A172 (cell line): ENCODE measurements around the gene NUP62CL. TPM values are rescaled to one million over a fixed set of nuclear protein-coding genes. Genes with fewer than 3 reads are reported as not detected.
"Not testable (repeated sequence)": the region's sequence is repeated elsewhere in the genome, so short reads cannot be mapped to it uniquely, and the experiment has no call there.

Experiments used
- DNase-seq: peaks from one replicate; pipeline ENCODE4 v3.0.0-alpha.2; 2015; ENCODE audit warnings: low spot score
- total RNA-seq: library from RNA; depleted of rRNA; stranded (reverse); fragments of >200 nt; shearing (Covaris generic); gene quantifications from 2 replicates; pipeline ENCODE4 v1.2.3, GENCODE V29; 2014; rRNA removed

The NUP62CL gene
- 1.4 and 3.8 TPM in 2 replicates for total RNA-seq

- peak; percentile 54 for DNase-seq
These were observed at the start of gene NUP62CL, which contains the start of gene DNAAF6 for GRCh38 chrX:107205770-107206696. Gene NUP62CL (minus strand): TSS chrX:107206433. CDS start chrX:107175146, 31,287 bp downstream. Gene DNAAF6 (plus strand): TSS chrX:107206611. CDS start chrX:107212876, 6,265 bp downstream.

- DNase-seq, result no peak
These were observed 22.2 kb upstream of the NUP62CL start for GRCh38 chrX:107228486-107228819.

- no peak for DNase-seq
These were observed 21.7 kb upstream of the NUP62CL start for GRCh38 chrX:107227780-107228485.

GRCh38 chrX:107226757-107227156, 20.5 kb upstream of the NUP62CL start:
- no peak for DNase-seq

GRCh38 chrX:107213477-107213876, 7.2 kb upstream of the NUP62CL start:
- DNase-seq, result no peak

- DNase-seq, result no peak
These were observed 1.7 kb upstream of the NUP62CL start for GRCh38 chrX:107207943-107208342.

- DNase-seq, result no peak
These were observed 856 bp upstream of the NUP62CL start for GRCh38 chrX:107207089-107207488.

- DNase-seq, result no peak
These were observed 448 bp upstream of the NUP62CL start for GRCh38 chrX:107206697-107207065.

GRCh38 chrX:107204068-107204605, 2.1 kb downstream of the NUP62CL start:
- no peak for DNase-seq

- no peak for DNase-seq
These were observed 6.7 kb downstream of the NUP62CL start for GRCh38 chrX:107199491-107199890.

GRCh38 chrX:107198074-107198473, 8.2 kb downstream of the NUP62CL start:
- not testable (repeated sequence) for DNase-seq

- no peak for DNase-seq
These were observed 8.9 kb downstream of the NUP62CL start for GRCh38 chrX:107197319-107197718.

GRCh38 chrX:107171369-107172102, 34.7 kb downstream of the NUP62CL start:
- DNase-seq, result no peak

GRCh38 chrX:107168712-107169111, 37.5 kb downstream of the NUP62CL start:
- no peak for DNase-seq

GRCh38 chrX:107168257-107168656, 38.0 kb downstream of the NUP62CL start:
- DNase-seq, result no peak

GRCh38 chrX:107167163-107167921, 38.9 kb downstream of the NUP62CL start:
- DNase-seq, result no peak

GRCh38 chrX:107157618-107158017, 48.6 kb downstream of the NUP62CL start:
- not testable (repeated sequence) for DNase-seq

- not testable (repeated sequence) for DNase-seq
These were observed 50.4 kb downstream of the NUP62CL start for GRCh38 chrX:107155621-107156430.

- DNase-seq, result no peak
These were observed 51.2 kb downstream of the NUP62CL start for GRCh38 chrX:107154787-107155620.
